ENCODE data around the gene SLX1A.
"Not testable (repeated sequence)": the region's sequence is repeated elsewhere in the genome, so short reads cannot be mapped to it uniquely, and the experiment has no call there.

Gene SLX1A

DNA sequence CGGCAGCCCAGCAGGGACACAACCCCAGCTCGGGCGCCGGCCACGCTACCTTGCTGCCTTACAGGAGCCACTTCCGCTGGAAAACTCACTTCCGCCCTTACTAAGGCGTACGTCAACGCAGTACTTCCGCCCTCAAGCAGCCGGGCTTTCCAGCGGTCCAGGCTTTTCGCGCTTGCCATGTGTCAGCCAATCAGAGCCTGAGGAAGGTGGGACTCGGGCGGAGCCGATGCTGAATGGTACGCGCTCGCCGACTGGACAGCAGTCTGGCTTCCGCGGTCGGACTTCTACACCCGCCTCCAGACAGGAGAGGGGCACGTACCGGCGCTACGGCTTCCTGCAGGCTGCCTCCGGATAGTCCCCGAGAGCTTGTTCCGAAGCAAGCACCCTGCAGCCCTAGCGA is at the start of gene SLX1A, which contains the start of gene BOLA2B:
SLX1A (plus strand) TSS at position 261 of the 400 bp plus-strand sequence. CDS start 210 bp downstream, outside the sequence.
BOLA2B (minus strand) TSS at position 52 of the 400 bp plus-strand sequence. CDS start 71 bp downstream, outside the sequence.
- not testable (repeated sequence) for DNase-seq

DNA sequence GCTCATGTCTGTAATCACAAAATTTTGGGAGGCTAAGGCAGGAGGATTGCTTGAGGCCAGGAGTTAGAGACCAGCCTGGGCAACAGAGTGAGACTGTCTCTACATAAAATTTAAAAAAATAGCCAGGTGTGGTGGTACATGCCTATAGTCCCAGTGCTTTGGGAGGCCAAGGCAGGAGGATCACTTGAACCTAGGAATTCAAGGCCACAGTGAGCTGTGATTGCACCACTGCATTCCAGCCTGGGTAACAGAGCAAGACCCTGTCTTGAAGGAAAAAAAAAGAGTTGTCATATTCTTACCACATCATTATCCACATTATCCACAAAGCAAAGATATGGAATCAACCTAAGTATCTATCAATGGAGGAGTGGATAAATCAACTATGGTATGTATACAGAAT is 49.7 kb upstream of the SLX1A start:
- DNase-seq = no peak

DNA sequence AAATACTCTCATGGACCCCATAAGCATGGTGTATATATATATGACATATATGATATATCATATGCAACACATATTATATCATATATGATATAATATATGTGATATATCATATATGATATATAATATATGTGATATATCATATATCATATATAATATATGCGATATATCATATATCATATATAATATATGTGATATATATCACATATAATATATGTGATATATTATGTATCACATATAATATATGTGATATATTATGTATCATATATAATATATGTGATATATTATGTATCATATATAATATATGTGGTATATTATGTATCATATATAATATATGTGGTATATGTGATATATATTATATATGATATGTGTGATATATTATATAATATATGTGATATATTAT is 48.8 kb upstream of the SLX1A start:
- no peak for DNase-seq

DNA sequence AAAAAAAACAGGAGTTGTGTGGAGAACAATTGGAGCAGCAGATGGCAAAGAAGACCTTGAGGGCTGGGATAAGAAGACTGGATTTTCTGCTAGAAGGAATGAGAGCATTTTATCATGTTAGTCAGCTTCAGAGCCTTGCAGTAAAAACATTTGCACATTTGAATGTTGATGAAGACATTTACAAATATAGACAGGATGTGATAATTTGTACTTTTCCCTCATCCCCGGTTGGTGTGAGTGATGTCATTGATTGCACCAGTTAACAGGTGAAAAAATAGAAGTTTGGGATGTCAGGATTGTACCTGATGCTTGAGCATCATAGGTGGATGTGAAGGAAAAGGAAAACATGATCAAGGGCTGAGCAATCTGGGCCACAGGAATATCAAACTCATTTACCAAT is 48.0 kb upstream of the SLX1A start:
- no peak for DNase-seq

DNA sequence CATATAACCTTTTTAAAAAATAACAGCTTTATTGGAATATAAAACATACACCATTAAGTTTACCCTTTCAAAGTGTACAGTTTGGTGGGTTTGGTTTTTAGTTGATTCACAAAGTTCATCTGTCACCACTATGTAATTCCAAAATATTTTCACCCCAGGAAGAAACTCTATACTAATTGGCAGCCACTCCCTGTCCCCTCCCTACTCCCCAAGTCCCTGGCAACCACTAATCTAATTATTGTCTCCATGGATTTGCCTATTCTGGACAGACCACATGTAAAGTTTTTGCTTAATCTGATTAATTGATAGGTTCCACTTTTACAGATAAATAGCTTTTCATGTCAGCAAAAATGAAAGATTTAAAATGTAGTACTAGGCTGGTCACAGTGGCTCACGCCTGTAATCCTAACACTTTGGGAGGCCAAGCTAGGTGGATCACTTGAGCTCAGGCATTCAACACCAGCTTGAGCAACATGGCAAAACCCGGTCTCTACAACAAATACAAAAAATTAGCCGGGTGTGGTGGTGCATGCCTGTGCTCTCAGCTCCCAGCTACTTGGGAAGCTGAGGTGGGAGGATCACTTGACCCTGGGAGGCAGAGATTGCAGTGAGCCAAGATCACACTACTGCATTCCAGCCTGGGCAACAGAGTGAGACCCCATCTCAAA is 45.7 kb upstream of the SLX1A start:
- DNase-seq = no peak

DNA sequence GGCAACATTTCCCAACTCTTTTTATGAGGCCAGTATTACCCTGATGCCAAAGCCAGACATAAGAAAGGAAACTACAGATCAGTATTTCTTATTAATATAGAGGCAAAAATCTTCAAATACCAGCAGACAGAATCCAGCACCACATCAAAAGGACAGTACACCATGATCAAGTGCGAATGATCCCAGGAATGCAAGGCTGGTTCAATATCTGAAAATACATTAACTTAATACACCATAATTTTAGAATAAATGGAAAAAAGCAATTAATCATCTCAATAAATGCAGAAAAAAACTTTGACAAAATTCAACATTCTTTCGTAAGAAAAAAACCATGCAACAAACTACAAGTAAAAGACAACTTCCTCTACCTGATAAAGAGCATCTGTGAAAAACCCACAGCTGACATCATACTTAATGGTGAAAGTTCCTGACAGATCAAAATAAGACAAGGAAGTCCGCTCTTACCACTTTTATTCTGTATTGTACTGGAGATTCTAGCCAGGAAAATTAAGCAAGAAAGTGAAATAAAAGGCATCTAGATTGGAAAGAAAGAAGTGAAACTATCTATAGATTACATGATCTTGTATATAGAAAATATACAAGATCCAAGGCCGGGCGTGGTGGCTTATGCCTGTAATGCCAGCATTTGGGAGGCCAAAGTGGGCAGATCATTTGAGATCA is 44.3 kb upstream of the SLX1A start:
- DNase-seq = no peak

DNA sequence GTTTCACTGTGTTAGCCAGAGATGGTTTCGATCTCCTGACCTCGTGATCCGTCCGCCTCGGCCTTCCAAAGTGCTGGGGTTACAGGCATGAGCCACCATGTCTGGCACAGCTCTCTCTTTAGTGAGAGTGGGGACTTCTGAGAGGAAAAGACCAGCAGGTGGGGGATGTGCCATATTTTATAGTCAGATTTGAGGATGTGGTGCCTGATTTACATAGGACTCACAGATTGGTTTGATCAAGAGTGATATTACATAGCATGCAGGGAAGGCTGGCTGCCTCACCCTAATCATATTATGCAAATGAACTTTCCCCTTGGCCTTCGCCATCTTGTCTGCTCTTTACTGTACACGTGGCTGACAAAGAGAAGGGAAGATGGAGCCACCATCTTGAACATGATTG is 42.6 kb upstream of the SLX1A start:
- DNase-seq = no peak

DNA sequence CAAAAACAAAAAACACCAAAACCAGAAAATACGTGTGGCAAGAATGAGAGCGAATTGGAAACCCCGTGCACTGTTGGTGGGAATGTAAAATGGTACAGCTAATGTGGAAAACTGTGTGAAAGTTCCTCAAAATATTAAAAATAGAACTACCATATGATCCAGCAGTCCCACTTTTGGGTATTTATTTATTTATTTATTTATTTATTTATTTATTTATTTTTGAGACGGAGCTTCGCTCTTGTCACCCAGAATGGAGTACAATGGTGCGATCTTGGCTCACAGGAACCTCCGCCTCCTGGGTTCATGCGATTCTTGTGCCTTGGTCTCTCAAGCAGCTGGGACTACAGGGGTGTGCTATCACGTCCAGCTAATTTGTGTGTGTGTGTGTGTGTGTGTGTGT is 41.2 kb upstream of the SLX1A start:
- DNase-seq = no peak

DNA sequence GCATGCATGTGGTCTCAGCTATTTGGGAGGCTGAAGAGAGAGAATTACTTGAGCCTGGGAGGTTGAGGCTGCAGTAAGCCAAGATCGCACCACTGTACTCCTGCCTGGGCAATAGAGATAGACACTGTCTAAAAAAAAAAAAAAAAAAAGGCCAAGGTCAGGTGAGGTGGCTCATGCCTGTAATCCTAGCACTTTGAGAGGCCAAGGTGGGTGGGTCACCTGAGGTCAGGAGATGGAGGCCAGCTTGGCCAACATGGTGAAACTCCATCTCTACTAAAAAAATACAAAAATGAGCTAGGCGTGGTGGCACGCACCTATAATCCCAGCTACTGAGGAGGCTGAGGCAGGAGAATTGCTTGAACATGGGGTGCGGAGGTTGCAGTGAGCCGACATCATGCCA is 38.5 kb upstream of the SLX1A start:
- DNase-seq = no peak

DNA sequence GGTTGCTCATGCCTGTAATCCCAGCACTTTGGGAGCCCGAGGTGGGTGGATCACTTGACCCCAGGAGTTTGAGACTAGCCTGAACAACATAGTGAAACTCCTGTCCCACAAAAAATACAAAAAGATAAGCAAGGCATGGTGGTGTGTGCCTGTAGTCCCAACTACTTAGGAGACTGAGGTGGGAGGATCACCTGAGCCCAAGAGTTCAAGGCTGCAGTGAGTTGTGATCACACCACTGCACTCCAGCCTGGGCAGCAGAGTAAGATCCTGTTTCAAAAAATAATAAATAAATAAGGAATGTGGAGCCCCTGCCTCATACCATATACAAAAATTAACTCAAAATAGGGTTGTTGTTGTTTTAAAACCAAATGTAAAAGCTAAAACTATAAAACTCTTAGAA is 36.5 kb upstream of the SLX1A start:
- no peak for DNase-seq

DNA sequence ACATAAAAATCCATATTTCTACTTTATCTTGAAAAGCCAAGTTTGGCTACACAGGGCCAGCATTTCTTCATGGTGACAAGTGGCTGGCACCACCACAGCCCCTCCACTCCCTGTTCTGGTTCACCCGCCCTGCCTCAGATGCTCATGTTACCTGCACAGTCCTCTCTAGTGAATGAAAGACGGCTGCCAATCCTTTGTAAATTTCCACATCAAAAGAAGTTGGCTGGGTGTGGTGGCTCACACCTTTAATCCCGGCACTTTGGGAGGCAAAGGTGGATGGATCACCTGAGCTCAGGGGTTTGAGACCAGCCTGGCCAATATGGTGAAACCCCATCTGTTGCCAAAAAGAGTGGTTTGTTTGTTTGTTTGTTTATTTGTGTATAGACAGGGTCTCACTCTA is 30.1 kb upstream of the SLX1A start:
- DNase-seq = no peak

DNA sequence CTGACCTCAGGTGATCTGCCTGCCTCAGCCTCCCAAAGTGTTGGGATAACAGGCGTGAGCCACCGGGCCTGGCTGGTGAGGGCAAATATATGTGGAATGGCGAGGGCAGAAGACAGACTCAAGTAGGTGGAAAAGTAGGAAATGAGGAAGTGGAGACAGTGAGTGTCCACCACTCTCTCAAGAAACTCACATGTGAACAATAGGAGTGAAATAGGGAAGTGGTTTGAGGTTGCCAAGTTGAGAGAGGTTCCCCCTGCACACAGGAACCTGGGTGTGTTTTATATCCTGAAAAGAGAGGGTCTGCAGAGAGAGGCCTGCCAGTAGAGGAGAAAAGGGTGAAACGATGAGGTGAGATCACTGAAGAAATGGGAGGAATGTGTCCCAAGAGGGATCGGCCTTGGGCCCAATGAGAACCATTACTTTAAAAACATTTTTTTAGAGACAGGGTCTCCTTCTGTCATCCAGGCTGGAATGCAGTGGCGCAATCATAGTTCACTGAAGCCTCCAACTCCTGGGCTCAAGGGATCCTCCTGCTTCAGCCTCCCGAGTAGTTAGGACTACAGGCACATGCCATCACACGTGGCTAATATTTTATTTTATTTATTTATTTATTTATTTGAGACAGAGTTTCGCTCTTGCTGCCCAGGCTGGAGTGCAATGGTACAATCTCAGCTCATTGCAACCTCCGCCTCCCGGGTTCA is 27.3 kb upstream of the SLX1A start:
- no peak for DNase-seq

DNA sequence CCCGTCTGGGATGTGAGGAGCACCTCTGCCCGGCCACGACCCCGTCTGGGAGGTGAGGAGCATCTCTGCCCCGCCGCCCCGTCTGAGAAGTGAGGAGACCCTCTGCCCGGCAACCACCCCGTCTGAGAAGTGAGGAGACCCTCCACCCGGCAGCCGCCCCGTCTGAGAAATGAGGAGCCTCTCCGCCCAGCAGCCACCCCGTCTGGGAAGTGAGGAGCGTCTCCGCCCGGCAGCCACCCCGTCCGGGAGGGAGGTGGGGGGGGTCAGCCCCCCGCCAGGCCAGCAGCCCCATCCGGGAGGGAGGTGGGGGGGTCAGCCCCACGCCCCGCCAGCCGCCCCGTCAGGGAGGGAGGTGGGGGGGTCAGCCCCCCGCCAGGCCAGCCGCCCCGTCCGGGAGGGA is 24.9 kb upstream of the SLX1A start:
- not testable (repeated sequence) for DNase-seq

DNA sequence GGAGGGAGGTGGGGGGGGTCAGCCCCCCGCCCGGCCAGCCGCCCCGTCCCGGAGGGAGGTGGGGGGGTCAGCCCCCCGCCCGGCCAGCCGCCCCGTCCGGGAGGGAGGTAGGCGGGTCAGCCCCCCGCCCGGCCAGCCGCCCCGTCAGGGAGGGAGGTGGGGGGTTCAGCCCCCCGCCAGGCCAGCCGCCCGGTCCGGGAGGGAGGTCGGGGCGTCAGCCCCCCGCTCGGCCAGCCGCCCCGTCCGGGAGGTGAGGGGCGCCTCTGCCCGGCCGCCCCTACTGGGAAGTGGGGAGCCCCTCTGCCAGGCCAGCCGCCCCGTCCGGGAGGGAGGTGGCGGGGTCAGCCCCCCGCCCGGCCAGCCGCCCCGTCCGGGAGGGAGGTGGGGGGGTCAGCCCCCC is 24.3 kb upstream of the SLX1A start:
- not testable (repeated sequence) for DNase-seq

DNA sequence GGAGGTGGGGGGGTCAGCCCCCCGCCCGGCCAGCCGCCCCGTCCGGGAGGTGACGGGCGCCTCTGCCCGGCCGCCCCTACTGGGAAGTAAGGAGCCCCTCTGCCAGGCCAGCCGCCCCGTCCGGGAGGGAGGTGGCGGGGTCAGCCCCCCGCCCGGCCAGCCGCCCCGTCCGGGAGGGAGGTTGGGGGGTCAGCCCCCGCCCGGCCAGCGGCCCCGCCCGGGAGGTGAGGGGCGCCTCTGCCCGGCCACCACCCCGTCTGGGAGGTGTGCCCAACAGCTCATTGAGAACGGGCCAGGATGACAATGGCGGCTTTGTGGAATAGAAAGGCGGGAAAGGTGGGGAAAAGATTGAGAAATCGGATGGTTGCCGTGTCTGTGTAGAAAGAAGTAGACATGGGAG is 23.5 kb upstream of the SLX1A start:
- not testable (repeated sequence) for DNase-seq

DNA sequence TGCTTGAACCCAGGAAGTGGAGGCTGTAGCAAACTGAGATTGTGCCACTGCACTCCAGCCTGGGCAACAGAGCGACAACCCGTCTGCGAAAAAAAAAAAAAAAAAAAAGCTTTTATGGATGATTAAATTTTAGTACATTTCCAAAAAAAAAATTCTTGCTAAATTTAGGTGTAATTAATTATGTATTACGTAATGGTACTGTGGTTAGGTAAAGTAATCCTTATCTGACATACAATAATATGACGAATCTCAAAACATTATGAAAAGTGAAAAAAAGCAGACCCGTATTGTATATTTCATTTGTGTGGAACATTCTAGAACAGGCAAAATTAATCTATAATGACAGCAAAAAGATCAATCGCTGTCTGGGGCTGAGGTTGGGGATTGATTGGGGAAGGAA is 20.6 kb upstream of the SLX1A start:
- no peak for DNase-seq

DNA sequence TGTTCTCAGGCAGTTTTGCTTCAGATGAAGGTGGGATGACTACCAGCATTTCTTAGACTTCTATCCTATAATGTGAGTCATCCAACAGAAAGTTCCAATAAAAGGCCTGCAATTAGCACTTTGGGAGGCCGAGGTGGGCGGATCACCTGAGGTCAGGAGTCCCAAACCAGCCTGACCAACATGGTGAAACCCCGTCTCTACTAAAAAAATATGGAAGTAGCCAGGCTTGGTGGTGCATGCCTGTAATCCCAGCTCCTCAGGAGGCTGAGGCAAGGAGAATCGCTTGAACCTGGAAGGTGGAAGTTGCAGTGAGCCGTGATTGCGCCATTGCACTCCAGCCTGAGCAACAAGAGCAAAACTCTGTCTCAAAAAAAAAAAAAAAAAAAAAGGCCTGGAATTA is 16.8 kb upstream of the SLX1A start:
- DNase-seq = not testable (repeated sequence)

DNA sequence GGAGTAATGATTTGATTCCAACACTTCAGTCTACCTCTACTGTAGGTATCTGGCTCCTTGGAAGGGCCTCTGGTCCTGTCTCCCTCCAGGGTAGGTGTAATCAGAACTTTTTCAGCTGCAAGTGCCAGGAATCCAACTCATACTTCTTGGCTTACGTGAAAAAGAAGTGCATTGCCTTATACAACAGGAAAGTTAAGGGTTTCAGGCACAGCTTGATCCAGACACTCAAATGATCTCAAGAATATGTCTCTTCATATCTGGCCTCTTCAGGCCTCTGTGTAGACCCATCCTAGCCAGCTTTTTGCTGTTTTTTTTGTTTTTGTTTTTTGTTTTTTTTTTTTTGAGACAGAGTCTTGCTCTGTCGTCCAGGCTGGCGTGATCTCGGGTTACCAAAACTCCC is 14.5 kb upstream of the SLX1A start:
- no peak for DNase-seq

DNA sequence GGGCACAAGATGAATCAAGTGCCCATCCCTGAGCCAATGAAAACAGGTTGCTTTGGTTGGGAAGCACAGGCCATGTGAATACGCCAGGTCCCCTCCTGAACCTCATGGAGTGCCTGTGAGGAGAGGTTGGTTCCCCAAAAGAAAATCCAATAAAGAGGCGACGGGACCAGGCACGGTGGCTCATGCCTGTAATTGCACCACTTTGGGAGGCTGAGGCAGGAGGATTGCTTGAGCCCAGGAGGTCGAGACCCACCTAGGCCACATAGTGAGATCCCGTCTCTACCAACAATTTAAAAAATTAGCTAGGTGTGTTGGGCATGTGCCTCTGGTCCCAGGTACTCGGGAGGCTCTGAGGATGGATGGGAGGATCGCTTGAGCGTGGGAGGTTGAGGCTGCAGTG is 13.7 kb upstream of the SLX1A start:
- no peak for DNase-seq

DNA sequence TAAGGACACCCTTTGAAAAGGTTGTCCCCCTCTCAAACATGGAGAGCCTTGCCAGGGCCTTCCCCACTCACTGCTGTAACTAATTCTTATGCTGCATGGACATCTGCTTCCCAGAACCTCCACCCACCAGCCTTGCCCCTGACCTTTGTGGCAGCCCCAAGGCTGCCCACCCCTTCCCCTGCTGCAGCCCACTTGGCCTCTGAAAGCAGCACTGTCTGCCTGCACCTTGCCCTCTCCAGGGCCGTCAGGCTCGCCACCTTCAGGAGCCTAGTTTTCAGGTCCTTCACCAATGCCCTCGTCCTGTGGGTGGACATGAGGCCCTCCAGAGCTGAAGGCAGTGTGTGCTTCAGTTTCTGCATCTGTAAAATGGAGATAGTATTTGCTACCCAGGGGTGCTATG is 12.9 kb upstream of the SLX1A start:
- DNase-seq = no peak

DNA sequence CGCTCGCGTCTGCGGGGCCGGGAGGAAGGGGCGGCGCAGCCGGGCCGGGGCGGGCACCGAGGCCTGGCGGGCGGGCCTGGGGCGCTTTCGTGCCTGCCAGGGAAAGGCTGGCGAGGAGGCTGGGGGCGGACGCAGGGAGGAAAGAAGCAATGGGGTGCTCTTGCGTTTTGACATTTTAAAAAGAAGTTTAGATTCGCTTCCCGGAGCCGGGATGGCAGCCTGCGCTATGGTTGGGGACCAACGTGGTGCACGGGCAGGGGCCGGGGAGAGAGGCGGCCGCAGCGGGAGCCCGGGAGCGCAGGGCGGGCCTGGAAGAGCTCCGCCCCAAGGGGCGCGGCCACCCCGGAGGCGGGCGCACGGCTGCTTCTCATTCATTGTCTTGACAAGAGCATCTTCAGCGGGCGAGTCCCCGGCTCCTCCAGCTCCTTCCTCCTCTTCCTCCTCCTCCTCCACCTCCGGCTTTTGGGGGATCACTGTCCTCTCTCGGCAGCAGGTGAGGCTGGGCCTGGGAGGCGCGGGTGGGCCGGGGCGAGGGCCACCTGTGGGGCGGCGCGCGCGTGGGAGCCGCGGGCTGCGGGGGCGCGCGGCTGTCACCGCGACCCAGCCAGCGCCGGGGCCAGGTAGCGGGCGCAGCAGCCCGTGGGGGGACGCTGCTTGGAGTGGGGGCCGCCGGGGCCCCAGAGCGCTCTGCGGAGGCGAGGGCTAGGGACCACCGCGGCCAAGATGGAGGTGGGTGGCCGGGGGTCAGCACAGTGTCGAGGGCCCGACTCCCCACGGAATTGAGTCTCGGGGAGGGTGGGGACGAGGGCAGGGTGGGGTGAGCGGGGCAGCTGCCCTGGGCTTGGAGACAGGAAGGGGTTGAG is 10.2 kb upstream of the SLX1A start, which contains the start of gene CORO1A:
CORO1A (plus strand) TSS at position 370 of the 863 bp plus-strand sequence. CDS start 1,608 bp downstream, outside the sequence.
- DNase-seq = peak in 1 of 2 experiments; percentile 22

DNA sequence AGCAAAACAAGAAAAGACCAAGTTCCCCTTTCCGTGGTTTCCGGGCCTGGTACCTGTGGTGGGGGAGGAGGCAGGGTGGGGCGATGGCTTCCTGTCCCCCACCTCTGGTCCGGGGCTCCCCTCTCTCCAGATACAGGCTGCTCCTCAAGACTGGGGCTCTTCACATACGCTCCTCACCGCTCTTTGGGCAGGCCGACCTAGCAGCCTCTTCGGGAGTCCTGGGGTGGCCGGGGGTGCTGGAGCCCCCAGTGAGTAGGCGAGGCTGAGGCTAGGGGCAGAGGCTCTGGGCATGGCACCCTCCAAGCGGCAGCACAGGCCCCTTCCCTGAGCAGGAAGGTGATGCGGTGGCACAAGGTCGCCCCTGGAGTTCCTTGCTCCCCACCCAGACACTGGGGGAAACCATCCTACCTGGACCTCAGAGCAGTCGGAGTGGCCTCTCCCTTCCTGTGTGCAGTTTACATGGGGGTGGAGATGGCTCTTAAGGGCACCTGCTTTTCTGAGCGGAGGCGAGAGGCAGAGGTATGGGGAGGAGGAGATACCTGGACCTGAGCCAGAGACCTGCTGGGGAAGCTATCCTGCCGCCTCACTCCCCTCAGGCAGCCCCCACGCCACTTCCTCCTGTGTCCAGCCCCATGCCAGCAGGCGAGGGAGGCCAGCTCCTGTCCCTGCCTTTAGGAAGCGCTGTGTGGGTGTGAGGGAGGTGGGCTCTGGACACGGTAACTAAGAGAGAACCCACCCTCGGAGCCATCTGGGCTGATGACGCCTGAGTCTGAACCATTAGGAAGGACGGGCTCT is 9.4 kb upstream of the SLX1A start:
- DNase-seq = peak in 1 of 2 experiments; percentile 10
